OCI-LY1 (cell line): ENCODE measurements around the gene LCAT.

Source experiments
- CTCF ChIP-seq: fragments of 200-600 bp; sonication (generic), shearing (Covaris generic); IDR thresholded peaks from 2 replicates; pipeline ENCODE4 v1.5.1; 2017; ENCODE audit warnings: mild to moderate bottlenecking, antibody characterized with exemption, low read length, moderate library complexity, mixed read lengths
- EZH2 ChIP-seq: fragments of 200-600 bp; sonication (generic), shearing (Covaris generic); IDR thresholded peaks from 2 replicates; pipeline ENCODE4 v1.8.0; 2017; ENCODE audit warnings: borderline replicate concordance, mixed run types, mild to moderate bottlenecking, antibody characterized with exemption, low read length, moderate library complexity, mixed read lengths

- TF ChIP-seq CTCF = no peak
- no peak for TF ChIP-seq EZH2
Measured at GRCh38 chr16:67959536-67960329, 15.8 kb upstream of the LCAT start.
